Right cardiac atrium (tissue), 5 donors: ENCODE results near the gene SART3. TPM values are rescaled to one million over a fixed set of nuclear protein-coding genes. Genes with fewer than 3 reads are reported as not detected.

ENCODE experiments used
- ATAC-seq, 2 donors: fragments of 200-7000 bp; cut with Tn5 transposase; one replicate each; pipeline versions ENCODE4 v1.8.0 to v1.9.1; 2020; ENCODE audit warnings: moderate library complexity in 2 of 2, mild to moderate bottlenecking in 1 of 2
- DNase-seq, 3 donors: peaks; one replicate each; pipeline ENCODE4 v3.0.0-alpha.2; 2020
- H3K27ac ChIP-seq: one replicate; pipeline ENCODE4 v1.5.1; 2013; ENCODE audit warnings: mild to moderate bottlenecking, low read length, control low read depth, moderate library complexity
- H3K27me3 ChIP-seq: one replicate; pipeline ENCODE4 v1.6.1; 2013; ENCODE audit not compliant: control insufficient read depth, insufficient read depth
- H3K4me1 ChIP-seq: one replicate; pipeline ENCODE4 v1.6.1; 2013; ENCODE audit warnings: low read length; ENCODE audit not compliant: control insufficient read depth, insufficient read depth
- H3K4me3 ChIP-seq: one replicate; pipeline ENCODE4 v1.5.1; 2013; ENCODE audit warnings: low read length, control low read depth
- H3K9me3 ChIP-seq: one replicate; pipeline ENCODE4 v1.6.1; 2013; ENCODE audit warnings: low read length; ENCODE audit not compliant: control insufficient read depth
- WGBS: extraction: QIAGEN DNeasy Blood & Tissue Kit; methylation state at CpG from one replicate; pipeline ENCODE4 v1.1.7; 2013; 5-methylcytosine and 5-hydroxymethylcytosine counted together
- intact Hi-C, 4 donors: fragments of 100-400 bp; cut with DNase I; formaldehyde crosslinking; loops; one replicate each; pipeline versions ENCODE4 v1.11.0 to v1.14.0; 2022 to 2023
- polyA plus RNA-seq: library from polyadenylated mRNA; stranded (reverse); fragments of 200-250 nt; gene quantifications from one replicate; pipeline ENCODE4 v1.2.3, GENCODE V29; 2013
- total RNA-seq, 4 donors: library from RNA; stranded (reverse); fragmentation: NEBNext Ultra II Directional; extraction: Animal tissue kit (Norgen Biotek cat#: 25700); gene quantifications; one replicate each; pipeline ENCODE4 v1.2.1, GENCODE V29; 2021
- donor health status: healthy with polysubstance abuse.
- donor health status: DM: no; HTN: yes; CAD: no.
- donor health status: DM: no; HTN: no; CAD: no.
- donor health status: DM: no; HTN: yes; CAD: no; lungs with severe emphysema.
- donor health status: DM: yes; HTN: yes; CAD: no.

SART3 gene
- total and polyA plus RNA-seq, 5 donors, result 14.2 to 27.7 (median 23.9) TPM

- no peak overlapping the region for H3K27ac ChIP-seq
- no peaks in the 10 kb centered on the region for H3K4me1 ChIP-seq
- intact Hi-C loops, result no loop called here
- DNase-seq, result no peak
- no peak for ATAC-seq
- H3K4me3 ChIP-seq, result no peak overlapping the region
- H3K9me3 ChIP-seq, result no peaks in the 10 kb centered on the region
- no peaks in the 10 kb centered on the region for H3K27me3 ChIP-seq
- 56% methylated on average over 4 of the region's 4 CpGs for WGBS
These were observed 26.9 kb upstream of the SART3 start for GRCh38 chr12:108587826-108588225.

GRCh38 chr12:108586306-108586705 is 25.3 kb upstream of the SART3 start:
- intact Hi-C loops, result no loop called here
- WGBS, result 89% methylated on average over 11 of the region's 11 CpGs

GRCh38 chr12:108585864-108586263 is 24.9 kb upstream of the SART3 start:
- ATAC-seq (no peak), DNase-seq (no peak)
- Histone ChIP-seq H3K27me3 (no peaks in the 10 kb centered on the region), H3K4me1 (no peaks in the 10 kb centered on the region), H3K9me3 (no peaks in the 10 kb centered on the region), H3K27ac (no peak overlapping the region), H3K4me3 (no peak overlapping the region)
- 57% methylated on average over 4 of the region's 4 CpGs for WGBS
- intact Hi-C loops, result no loop called here

More at GRCh38 chr12:108586306-108586705, 25.3 kb upstream of the SART3 start:
- no peak for DNase-seq
- Histone ChIP-seq H3K9me3 (no peaks in the 10 kb centered on the region), H3K4me3 (no peak overlapping the region), H3K27ac (no peak overlapping the region), H3K27me3 (no peaks in the 10 kb centered on the region), H3K4me1 (no peaks in the 10 kb centered on the region)
- no peak for ATAC-seq

- DNase-seq (no peak), ATAC-seq (no peak)
- Histone ChIP-seq H3K27me3 (no peaks in the 10 kb centered on the region), H3K9me3 (no peaks in the 10 kb centered on the region), H3K27ac (no peak overlapping the region), H3K4me1 (no peaks in the 10 kb centered on the region), H3K4me3 (no peak overlapping the region)
- WGBS, result 78% methylated on average over 3 of the region's 3 CpGs
- intact Hi-C loops, result no loop called here
These were observed 23.6 kb upstream of the SART3 start for GRCh38 chr12:108584456-108585065.

GRCh38 chr12:108583991-108584390 is 23.0 kb upstream of the SART3 start:
- no peak overlapping the region for H3K27ac ChIP-seq
- H3K27me3 ChIP-seq, result no peaks in the 10 kb centered on the region
- no peaks in the 10 kb centered on the region for H3K9me3 ChIP-seq
- DNase-seq (no peak), ATAC-seq (no peak)
- no peaks in the 10 kb centered on the region for H3K4me1 ChIP-seq
- no peak overlapping the region for H3K4me3 ChIP-seq
- intact Hi-C loops, result no loop called here
- 56% methylated on average over 7 of the region's 7 CpGs for WGBS

GRCh38 chr12:108582978-108583770 is 22.2 kb upstream of the SART3 start:
- intact Hi-C loops, result no loop called here
- Histone ChIP-seq H3K4me1 (no peaks in the 10 kb centered on the region), H3K4me3 (no peak overlapping the region), H3K27me3 (no peaks in the 10 kb centered on the region), H3K9me3 (no peaks in the 10 kb centered on the region), H3K27ac (no peak overlapping the region)
- DNase-seq (no peak), ATAC-seq (no peak)
- WGBS, result 78% methylated on average over 10 of the region's 10 CpGs

GRCh38 chr12:108582509-108582908 is 21.5 kb upstream of the SART3 start:
- intact Hi-C loops, result no loop called here
- Histone ChIP-seq H3K27ac (no peak overlapping the region), H3K4me1 (no peaks in the 10 kb centered on the region), H3K9me3 (no peaks in the 10 kb centered on the region), H3K27me3 (no peaks in the 10 kb centered on the region), H3K4me3 (no peak overlapping the region)
- 88% methylated on average over 9 of the region's 9 CpGs for WGBS
- ATAC-seq (no peak), DNase-seq (no peak)

- no peak overlapping the region for H3K27ac ChIP-seq
- WGBS, result 84% methylated on average over 33 of the region's 33 CpGs
- no peak for DNase-seq
These were observed 20.6 kb upstream of the SART3 start for GRCh38 chr12:108581311-108582227.

GRCh38 chr12:108580531-108580930 is 19.6 kb upstream of the SART3 start:
- Histone ChIP-seq H3K4me3 (no peak overlapping the region), H3K9me3 (no peaks in the 10 kb centered on the region), H3K27me3 (no peaks in the 10 kb centered on the region), H3K27ac (no peak overlapping the region), H3K4me1 (no peaks in the 10 kb centered on the region)
- 47% methylated on average over 3 of the region's 3 CpGs for WGBS
- DNase-seq, result no peak
- ATAC-seq, result no peak
- intact Hi-C loops, result no loop called here

More at GRCh38 chr12:108581311-108582227, 20.6 kb upstream of the SART3 start:
- Histone ChIP-seq H3K4me1 (no peaks in the 10 kb centered on the region), H3K9me3 (no peaks in the 10 kb centered on the region), H3K27me3 (no peaks in the 10 kb centered on the region), H3K4me3 (no peak overlapping the region)
- peak in 1 of 2 donors; percentile 10 for ATAC-seq
- intact Hi-C loops, result no loop called here

- ATAC-seq, result no peak
- Histone ChIP-seq H3K4me1 (no peaks in the 10 kb centered on the region), H3K9me3 (no peaks in the 10 kb centered on the region), H3K27ac (no peak overlapping the region), H3K27me3 (no peaks in the 10 kb centered on the region), H3K4me3 (no peak overlapping the region)
- no peak for DNase-seq
- intact Hi-C loops, result loop anchor here in 2 of 4 donors (5.0 to 10.0 kb wide), 2 partner anchors 33 to 366 kb away; no protein-coding TSS in a partner anchor
- WGBS, result 98% methylated on average over 3 of the region's 3 CpGs
These were observed 17.8 kb upstream of the SART3 start for GRCh38 chr12:108578813-108579212.

- DNase-seq (no peak), ATAC-seq (no peak)
- 99% methylated on average over 2 of the region's 2 CpGs for WGBS
- intact Hi-C loops, result loop anchor here in 2 of 4 donors (5.0 to 10.0 kb wide), 2 partner anchors 34 to 367 kb away; no protein-coding TSS in a partner anchor
- Histone ChIP-seq H3K27ac (no peak overlapping the region), H3K9me3 (no peaks in the 10 kb centered on the region), H3K4me3 (no peak overlapping the region), H3K27me3 (no peaks in the 10 kb centered on the region), H3K4me1 (no peaks in the 10 kb centered on the region)
These were observed 17.3 kb upstream of the SART3 start for GRCh38 chr12:108578264-108578663.
